Uterus (tissue), 4 donors: ENCODE measurements around the gene NCAM1. TPM values are rescaled to one million over a fixed set of nuclear protein-coding genes. Genes with fewer than 3 reads are reported as not detected.

ENCODE experiments used
- DNase-seq, 2 donors: peaks; one replicate each; pipeline ENCODE4 v3.0.0-alpha.2; 2019 to 2020
- H3K27ac ChIP-seq, 2 donors: fragments of 200-600 bp; sonication (generic); 1 replicate in 1 of 2; 2 replicates in 1 of 2; pipeline ENCODE4 v1.5.1; 2016 to 2018
- H3K27me3 ChIP-seq, 2 donors: fragments of 200-600 bp; sonication (generic); one replicate each; pipeline ENCODE4 v1.5.1; 2018 to 2019; ENCODE audit warnings: control low read depth in 1 of 2
- H3K36me3 ChIP-seq, 2 donors: fragments of 200-600 bp; sonication (generic); one replicate each; pipeline ENCODE4 v1.5.1; 2019; ENCODE audit warnings: control low read depth in 1 of 2
- H3K4me1 ChIP-seq, 2 donors: fragments of 200-600 bp; sonication (generic); one replicate each; pipeline ENCODE4 v1.5.1; 2018 to 2019; ENCODE audit warnings: control low read depth in 1 of 2
- H3K4me3 ChIP-seq, 2 donors: fragments of 200-600 bp; sonication (generic); 1 replicate in 1 of 2; 2 replicates in 1 of 2; pipeline ENCODE4 v1.5.1; 2018 to 2019; ENCODE audit warnings: mild to moderate bottlenecking in 1 of 2
- H3K9me3 ChIP-seq, 2 donors: fragments of 200-600 bp; sonication (generic); one replicate each; pipeline ENCODE4 v1.5.1; 2019; ENCODE audit warnings: control low read depth in 1 of 2
- CTCF ChIP-seq, 4 experiments: fragments of 200-600 bp in 2 of 4; fragments of 450-650 bp in 2 of 4; sonication (generic) in 2 of 4; IDR thresholded peaks; one replicate each; pipeline ENCODE4 v1.5.1; 2016 to 2019; ENCODE audit warnings: antibody characterized with exemption in 4 of 4, mild to moderate bottlenecking in 2 of 4, moderate library complexity in 1 of 4
- POLR2A ChIP-seq, 2 donors: fragments of 450-650 bp; IDR thresholded peaks; one replicate each; pipeline ENCODE4 v1.6.1; 2016; ENCODE audit warnings: antibody characterized with exemption in 2 of 2, mild to moderate bottlenecking in 1 of 2, moderate library complexity in 1 of 2
- intact Hi-C: fragments of 100-400 bp; cut with DNase I; formaldehyde crosslinking; loops from one replicate; pipeline ENCODE4 v1.15.1; 2023; ENCODE audit warnings: low total_unique reads
- total RNA-seq, 4 donors: library from RNA; depleted of rRNA in 3 of 4; stranded (reverse); fragments of >200 nt in 3 of 4; gene quantifications; one replicate each; pipeline versions ENCODE4 v1.1.0 to v1.2.4, GENCODE V29; 2014 to 2023
- donor health status: DM: yes; HTN: yes; CAD: no.

NCAM1 gene
- total RNA-seq, 4 donors from 2014 or later = 54.4 to 210 (median 171) TPM

DNA sequence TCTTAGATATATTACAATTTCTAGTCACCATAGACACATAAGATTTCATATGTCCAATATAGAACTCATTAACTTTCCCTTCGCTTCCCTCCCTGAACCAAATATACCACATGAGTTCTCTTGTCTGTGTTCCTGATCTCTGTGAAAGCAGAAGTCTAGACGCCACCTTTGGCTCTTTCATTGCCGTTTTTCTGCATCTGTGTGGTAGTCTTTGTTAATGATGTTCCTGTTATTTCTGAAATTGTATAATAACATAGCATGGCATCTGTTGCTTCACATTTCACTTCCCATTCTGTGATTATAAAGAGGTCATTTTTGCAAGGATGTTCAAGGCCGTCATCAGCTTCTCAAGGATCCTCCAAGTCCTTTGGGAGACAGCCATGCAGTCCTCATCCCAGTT is 58.5 kb downstream of the NCAM1 start:
- no peaks in the 10 kb centered on the region for H3K27me3 ChIP-seq
- DNase-seq = no peak
- no peaks in the 10 kb centered on the region for H3K4me1 ChIP-seq
- no peaks in the 10 kb centered on the region for H3K36me3 ChIP-seq
- intact Hi-C loops = no loop called here
- TF ChIP-seq CTCF (IDR thresholded peaks at IDR 0.05) (no peak), POLR2A (IDR thresholded peaks at IDR 0.05) (no peak)
- H3K9me3 ChIP-seq = no peaks in the 10 kb centered on the region
- H3K4me3 ChIP-seq = no peak overlapping the region
- no peak overlapping the region for H3K27ac ChIP-seq

DNA sequence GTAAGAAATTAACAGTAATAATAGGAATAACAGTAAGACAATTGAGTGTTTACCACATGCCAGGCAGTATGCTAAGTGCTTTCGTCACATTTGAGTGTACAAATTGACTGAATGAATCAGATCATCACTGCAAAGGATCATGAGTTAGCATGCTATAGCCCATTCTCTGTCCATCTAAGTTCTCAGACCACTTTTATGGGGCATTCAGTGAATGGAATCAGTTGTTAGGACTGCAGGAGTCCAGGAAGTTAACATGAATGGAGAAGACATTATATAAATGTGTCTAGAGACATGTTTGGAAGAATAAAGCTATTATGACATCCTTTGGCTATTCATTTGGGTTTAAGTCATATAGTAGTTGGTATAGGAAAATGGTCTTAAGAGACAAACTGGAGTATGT is 59.9 kb downstream of the NCAM1 start:
- no peak for DNase-seq
- Histone ChIP-seq H3K27me3 (no peaks in the 10 kb centered on the region), H3K36me3 (no peaks in the 10 kb centered on the region), H3K9me3 (no peaks in the 10 kb centered on the region), H3K4me1 (no peaks in the 10 kb centered on the region), H3K27ac (no peak overlapping the region), H3K4me3 (no peak overlapping the region)
- TF ChIP-seq CTCF (IDR thresholded peaks at IDR 0.05) (no peak), POLR2A (IDR thresholded peaks at IDR 0.05) (no peak)
- intact Hi-C loops = no loop called here

- no peak overlapping the region for H3K4me3 ChIP-seq
- H3K27ac ChIP-seq = no peak overlapping the region
- intact Hi-C loops = no loop called here
- no peaks in the 10 kb centered on the region for H3K36me3 ChIP-seq
- TF ChIP-seq POLR2A (IDR thresholded peaks at IDR 0.05) (no peak), CTCF (IDR thresholded peaks at IDR 0.05) (no peak)
- H3K4me1 ChIP-seq = no peaks in the 10 kb centered on the region
- DNase-seq = no peak
- no peaks in the 10 kb centered on the region for H3K9me3 ChIP-seq
- no peaks in the 10 kb centered on the region for H3K27me3 ChIP-seq
Observed at GRCh38 chr11:113022262-113022661, 61.0 kb downstream of the NCAM1 start.

DNA sequence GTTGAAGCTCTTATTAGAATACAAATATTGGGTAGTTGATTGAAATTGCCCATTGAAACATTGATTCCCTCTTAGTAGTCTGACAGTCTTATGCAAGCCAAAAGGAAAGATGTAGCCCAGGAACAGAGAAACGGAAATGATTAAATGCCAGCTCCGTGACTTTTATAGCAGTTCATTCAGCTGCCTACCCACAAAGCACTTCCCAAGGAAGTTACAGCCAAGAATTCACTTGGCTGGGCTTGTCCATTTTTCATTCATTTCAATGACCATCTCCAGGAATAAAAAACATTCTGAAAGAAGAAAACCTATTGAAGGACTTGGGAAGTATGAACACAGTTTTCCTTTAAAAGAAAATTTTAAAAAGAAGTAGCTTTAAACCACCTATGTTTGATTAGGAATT is 62.0 kb downstream of the NCAM1 start:
- intact Hi-C loops = no loop called here
- Histone ChIP-seq H3K27me3 (no peaks in the 10 kb centered on the region), H3K27ac (no peak overlapping the region), H3K36me3 (no peaks in the 10 kb centered on the region), H3K4me1 (no peaks in the 10 kb centered on the region), H3K4me3 (no peak overlapping the region), H3K9me3 (no peaks in the 10 kb centered on the region)
- DNase-seq = no peak
- no peak for TF ChIP-seq POLR2A (IDR thresholded peaks at IDR 0.05)

- DNase-seq = no peak
- Histone ChIP-seq H3K4me3 (no peak overlapping the region), H3K36me3 (no peaks in the 10 kb centered on the region), H3K27ac (no peak overlapping the region), H3K27me3 (no peaks in the 10 kb centered on the region), H3K9me3 (no peaks in the 10 kb centered on the region), H3K4me1 (no peaks in the 10 kb centered on the region)
- no peak for TF ChIP-seq CTCF (IDR thresholded peaks at IDR 0.05)
- no peak for TF ChIP-seq POLR2A (IDR thresholded peaks at IDR 0.05)
- intact Hi-C loops = no loop called here
Observed at GRCh38 chr11:113023986-113024385, 62.8 kb downstream of the NCAM1 start.

DNA sequence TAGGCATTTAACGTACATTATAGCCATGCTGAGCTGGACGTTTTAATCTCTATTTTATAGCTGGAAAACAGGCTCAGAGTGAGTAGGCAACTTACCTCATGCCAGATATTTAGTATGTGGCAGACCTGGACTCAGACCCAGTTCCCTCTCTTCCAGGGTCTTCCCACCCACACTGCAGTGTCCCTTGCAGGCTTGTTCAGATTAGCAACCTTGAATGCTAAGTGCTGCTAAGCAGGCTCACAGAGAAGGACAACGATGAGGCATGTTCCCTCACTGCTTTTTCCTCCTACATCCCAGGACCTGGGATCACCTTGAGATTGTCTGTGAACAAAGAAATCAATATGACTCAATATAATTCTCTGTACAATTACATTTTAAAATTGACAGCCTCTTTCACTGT is 65.6 kb downstream of the NCAM1 start:
- Histone ChIP-seq H3K4me3 (no peak overlapping the region), H3K36me3 (no peaks in the 10 kb centered on the region), H3K27me3 (no peaks in the 10 kb centered on the region), H3K27ac (no peak overlapping the region), H3K4me1 (no peaks in the 10 kb centered on the region), H3K9me3 (no peaks in the 10 kb centered on the region)
- TF ChIP-seq POLR2A (IDR thresholded peaks at IDR 0.05) (no peak), CTCF (IDR thresholded peaks at IDR 0.05) (no peak)
- DNase-seq = no peak
- intact Hi-C loops = no loop called here
